GM21447 (cell line): Measurements from ENCODE around the gene RGS6.

Experiments
- ATAC-seq: cut with Tn5 transposase; IDR thresholded peaks from one replicate; pipeline ENCODE4 v1.9.1; 2021; ENCODE audit not compliant: unreplicated experiment

The RGS6 gene

DNA sequence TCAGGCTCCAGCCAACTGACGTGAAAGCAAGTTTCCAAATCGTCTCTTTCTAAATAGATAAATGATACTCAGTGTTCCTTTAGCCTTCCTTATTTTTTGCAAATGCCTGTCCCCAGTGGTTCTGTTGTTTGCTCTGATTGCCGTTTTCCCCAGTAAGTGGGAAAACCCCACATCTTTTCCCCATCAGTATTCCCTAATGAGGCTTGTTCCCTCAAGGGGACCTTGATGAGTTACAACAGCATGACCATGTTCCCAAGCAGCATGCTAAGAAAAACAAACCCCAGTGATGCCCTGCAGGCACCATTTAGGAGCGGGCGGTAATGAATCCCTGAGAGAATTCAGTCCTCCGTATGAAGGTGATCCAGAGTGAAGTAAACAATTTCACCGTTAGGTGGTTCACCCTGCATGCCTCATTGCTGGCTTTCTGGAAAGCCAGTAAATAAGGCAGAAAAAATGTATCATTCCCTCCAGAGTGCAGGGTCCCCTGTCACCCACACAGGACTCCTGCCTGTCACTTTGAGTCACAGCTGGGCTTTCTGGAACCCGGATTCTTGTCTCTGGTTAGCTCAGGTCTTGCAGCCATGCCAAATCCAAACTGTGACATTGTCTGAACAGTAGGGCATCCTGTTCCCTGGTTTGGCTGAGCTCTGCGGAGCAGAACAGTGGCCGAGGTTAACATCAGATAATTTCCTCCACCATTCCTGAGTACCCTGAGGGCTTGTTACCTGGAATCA, 222.6 kb downstream of the RGS6 start:
- no peak for ATAC-seq

- ATAC-seq, result no peak
Measured at GRCh38 chr14:72155379-72155993, 223.3 kb downstream of the RGS6 start.

- no peak for ATAC-seq
Measured at GRCh38 chr14:72164420-72165228, 232.4 kb downstream of the RGS6 start.

DNA sequence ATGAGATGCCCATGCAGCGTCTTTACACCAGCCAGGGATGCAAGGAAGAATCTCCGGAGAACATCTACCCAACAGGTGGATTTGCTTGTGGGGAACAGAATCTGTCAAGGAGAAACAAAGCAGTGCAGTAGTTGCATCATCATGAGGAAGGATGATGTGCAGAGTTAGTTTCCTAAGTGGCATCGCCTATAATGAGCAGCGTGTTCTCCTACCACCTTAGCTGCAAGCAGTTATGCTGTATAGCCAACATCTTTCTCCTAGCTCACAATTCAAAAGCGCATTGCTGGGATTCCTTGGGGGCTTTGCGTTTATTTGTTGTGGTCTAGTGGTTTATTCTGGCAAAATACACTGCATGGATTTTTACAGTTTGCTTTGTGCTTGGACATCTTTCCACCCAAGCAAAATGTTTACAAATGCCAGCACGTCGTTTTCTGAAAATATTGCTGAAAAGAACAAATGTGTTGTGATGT, 233.0 kb downstream of the RGS6 start:
- ATAC-seq, result no peak

GRCh38 chr14:72169521-72169920, 237.3 kb downstream of the RGS6 start:
- no peak for ATAC-seq

- ATAC-seq, result no peak
Measured at GRCh38 chr14:72172049-72172448, 239.8 kb downstream of the RGS6 start.

DNA sequence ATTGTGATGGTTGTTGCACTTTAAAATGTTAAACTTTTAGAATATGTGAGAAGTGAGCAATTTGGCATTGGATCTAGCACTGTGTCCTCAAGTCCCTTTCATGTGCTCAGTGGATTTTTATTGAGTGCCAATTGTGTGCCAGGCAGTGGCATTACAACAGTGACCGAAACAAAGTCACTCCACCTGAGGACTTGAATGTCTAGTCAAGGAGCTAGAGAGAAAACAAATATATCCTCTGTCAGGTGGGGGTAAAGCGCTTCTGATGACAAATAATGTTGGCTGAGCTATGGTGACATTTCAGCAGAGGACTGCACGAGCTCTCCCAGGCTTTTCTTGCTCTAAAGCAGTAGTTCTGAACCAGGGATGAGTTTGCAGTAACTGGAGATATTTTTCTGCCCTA, 240.4 kb downstream of the RGS6 start:
- no peak for ATAC-seq

GRCh38 chr14:72173038-72173720, 240.9 kb downstream of the RGS6 start:
- ATAC-seq, result no peak

DNA sequence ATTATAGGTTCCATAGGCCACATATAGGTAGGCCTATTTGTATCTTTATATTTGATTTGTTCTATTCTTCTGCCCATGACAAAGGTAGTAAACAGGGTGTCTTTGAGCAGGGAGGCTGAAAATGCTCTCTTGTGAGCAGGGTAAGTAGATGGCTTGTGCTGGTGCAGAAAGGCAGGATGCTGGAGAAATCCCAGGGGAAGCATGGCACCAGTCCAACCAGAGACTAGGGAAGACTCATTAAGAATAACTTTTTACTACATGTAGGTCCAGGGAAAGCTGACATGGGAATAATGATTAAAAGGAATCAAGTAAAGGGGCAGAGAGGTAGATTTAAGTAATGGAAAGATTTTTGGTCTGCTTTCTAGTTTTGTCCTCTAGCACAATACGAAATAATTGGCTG, 245.0 kb downstream of the RGS6 start:
- ATAC-seq, result no peak

DNA sequence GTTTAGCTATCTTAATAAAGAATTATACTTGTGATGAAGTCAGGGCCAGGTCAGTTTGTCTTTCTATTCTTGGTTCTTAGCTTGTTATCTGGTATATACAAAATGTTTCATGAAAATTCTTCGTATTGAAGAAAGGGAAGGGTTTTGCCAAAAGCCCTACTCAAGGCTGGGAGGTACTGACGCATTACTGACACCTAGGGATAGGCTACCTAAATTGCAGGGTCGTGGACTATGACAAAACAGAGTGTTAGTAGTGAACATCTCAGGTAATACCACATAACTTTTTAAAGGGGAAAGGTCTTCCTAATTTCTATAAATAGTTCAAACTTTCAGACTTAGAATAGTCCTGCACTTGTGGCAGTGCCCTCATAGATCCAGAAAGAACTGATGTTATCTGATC, 246.3 kb downstream of the RGS6 start:
- no peak for ATAC-seq

DNA sequence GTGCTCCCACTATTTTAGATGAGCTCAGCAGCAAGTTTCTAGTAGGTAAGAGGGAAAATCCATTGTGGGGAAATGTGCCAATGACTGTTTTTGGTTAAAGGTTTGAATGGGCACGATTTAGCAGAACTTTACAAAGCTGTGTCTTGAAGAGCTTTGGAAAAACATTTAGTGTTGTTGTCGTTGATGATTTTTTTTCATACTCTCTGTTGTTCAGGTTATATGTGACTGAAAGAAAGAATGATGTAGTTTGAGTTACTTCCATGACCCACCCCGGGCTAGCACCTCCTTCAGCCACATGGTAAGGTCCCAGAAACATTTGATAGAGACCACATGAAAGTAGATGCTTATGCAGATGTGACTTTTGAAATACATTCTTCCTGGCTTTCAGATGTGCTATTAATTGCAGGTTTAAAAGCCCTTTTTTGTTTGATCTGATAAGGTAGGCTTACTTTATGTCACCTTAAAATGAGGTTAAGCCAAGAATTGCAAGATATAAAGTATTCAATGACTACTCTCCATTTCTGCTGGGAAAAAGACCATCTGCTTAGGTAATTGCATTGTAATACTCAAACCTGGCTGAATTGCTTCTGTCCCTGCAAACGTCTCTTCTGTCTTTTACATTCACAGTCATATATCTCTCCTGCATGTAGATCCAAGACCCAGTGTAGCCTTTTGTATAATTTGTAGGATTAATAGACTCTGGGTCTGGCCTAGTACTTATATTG, 250.6 kb downstream of the RGS6 start:
- ATAC-seq, result no peak

DNA sequence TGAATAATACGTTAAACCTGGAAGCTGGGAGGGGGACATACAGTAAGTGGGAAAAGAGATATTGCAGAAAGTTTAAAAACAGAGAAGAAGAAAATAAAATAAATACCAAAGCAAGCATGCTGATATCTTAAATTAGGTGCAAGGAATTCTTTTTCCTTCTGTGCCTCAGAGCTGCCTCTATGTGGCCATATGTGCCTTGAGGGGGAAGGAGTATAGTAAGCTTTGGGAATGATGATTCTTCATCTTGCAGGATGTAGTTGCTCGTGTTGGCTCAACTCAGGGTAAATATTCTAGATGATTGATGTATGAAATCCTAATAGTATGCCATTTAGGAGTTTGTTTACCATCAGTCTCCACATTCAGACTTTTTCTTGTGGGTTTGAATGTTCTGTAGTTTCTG, 251.4 kb downstream of the RGS6 start:
- ATAC-seq, result no peak

DNA sequence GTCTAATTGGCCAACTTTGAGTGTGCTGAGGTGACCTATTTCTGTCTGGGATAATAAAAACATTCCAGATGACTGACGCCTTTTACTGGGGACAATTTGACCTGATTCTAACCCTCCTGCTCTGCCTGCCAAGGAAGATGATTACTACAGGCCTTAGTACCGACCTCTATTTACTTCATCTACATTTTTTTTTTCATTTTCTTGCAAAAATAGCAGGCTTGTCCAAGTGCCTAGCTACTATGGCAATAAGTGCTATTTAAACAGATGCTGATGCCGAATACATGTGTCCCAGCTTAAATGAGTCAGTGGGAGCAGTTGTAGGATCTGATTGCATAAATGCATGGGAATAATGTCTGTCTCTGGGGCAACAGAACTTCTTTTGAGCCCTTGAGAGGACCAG, 254.3 kb downstream of the RGS6 start:
- no peak for ATAC-seq

GRCh38 chr14:72196237-72197015, 264.2 kb downstream of the RGS6 start:
- ATAC-seq, result no peak

GRCh38 chr14:72201645-72202044, 269.4 kb downstream of the RGS6 start:
- no peak for ATAC-seq

DNA sequence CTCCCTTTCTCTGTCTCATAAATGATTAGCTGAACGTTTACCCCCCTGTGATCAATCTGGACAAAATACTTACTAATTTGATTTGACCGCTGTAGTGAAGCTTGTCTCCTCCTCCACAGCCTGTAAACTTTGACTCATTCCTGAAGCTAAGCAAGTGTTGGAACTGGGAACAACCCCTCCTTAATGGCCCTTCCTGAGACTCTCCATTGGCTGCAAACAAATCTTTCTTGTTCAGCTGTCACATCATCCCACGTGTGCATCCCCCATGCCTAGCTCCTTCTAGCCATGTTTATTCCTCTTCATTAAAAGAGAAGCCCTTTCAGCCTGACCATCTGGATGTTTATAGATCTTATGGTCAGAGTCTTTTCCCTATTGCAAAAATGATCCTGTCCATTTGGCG, 281.2 kb downstream of the RGS6 start:
- no peak for ATAC-seq

DNA sequence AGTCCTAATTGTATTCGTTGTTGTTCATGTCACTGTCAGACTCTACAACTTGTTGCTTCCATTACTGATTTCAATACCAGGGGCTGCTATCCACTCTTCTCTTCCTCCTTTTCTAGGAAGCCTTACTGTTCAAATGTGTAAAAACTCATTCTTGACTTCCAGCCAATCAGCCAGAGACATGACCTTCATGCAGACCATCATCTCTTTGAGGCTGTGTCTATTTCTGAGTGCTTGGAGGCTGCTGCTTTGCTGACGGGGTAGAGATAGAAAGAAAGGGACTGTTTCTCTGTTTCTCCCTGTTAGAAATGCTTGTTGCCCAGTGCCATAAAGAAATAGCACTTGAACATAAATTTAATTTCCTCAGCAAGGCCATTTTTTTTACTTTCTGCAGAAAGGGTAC, 282.9 kb downstream of the RGS6 start:
- ATAC-seq, result no peak

DNA sequence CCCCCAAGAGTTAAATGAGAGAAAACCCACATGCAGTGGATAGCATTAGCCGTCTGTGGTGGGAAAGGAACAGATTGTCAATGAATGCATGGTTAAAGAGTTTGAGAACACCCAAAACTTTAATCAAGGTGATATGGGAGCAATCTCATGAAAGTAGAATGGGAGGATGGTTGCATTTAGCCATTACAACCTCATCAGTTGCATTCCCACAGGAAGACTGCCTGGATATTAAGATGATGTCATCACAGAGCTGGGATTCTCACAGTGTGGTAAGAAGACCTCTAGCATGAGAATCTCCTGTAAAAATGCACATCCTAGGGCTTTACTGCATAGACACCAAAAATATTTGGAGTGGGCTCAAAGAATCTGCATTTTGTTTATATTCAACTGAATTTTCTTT, 284.9 kb downstream of the RGS6 start:
- ATAC-seq, result no peak

DNA sequence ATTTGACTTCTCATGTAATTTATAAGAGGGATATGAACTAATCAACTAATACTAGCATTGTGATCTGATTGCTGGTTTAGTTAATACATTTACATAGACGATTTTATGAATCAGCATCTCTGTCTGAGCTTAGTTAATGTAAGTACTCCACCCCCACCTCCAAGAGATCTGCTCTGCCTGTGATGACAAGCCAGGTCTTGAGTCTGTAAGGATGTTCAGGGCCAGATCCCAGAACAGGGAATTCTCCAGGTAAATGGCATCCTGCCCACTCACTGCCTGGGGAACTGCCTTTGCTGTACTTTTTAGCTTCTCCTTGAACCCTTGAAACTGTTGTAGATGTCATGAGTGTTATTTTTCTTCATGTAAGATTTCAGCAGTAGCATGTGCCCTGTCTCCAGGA, 289.8 kb downstream of the RGS6 start:
- ATAC-seq, result no peak

DNA sequence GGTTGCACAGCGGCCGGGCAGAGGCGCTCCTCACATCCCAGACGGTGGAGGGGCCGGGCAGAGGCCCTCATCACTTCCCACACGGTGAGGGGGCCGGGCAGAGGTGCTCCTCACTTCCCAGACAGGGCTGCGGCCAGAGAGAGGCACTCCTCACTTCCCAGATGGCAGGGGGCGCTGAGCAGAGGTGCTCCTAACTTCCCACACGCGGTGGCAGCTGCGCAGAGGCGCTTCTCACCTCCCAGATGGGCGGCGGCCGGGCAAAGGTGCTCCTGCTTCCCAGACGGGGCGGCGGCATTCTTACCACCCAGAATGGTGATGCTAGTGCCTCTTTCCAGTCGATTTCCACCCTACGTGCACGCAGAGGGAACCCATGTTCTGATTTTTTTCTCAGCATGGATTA, 304.4 kb downstream of the RGS6 start:
- no peak for ATAC-seq
